Heart right ventricle (tissue), 16 donors: ENCODE data around the gene TNS3. TPM values are rescaled to one million over a fixed set of nuclear protein-coding genes. Genes with fewer than 3 reads are reported as not detected.

Experiments used
- ATAC-seq, 8 donors: fragments of 200-7000 bp; cut with Tn5 transposase; one replicate each; pipeline ENCODE4 v1.9.1; 2020; ENCODE audit warnings: mild to moderate bottlenecking in 8 of 8, moderate library complexity in 8 of 8, moderate number of reproducible peaks in 1 of 8
- DNase-seq, 2 donors: peaks; one replicate each; pipeline ENCODE4 v3.0.0-alpha.2; 2020
- H3K27ac ChIP-seq, 10 donors: fragments of 200-600 bp; sonication (generic) in 2 of 10; one replicate each; pipeline versions ENCODE4 v1.5.0 to v1.8.0; 2020 to 2022; ENCODE audit warnings: mild to moderate bottlenecking in 3 of 10
- H3K27me3 ChIP-seq, 7 donors: fragments of 200-600 bp; one replicate each; pipeline ENCODE4 v1.8.0; 2021 to 2022; ENCODE audit warnings: mild to moderate bottlenecking in 2 of 7
- H3K36me3 ChIP-seq, 9 donors: fragments of 200-600 bp; sonication (generic) in 1 of 9; one replicate each; pipeline versions ENCODE4 v1.5.0 to v1.8.0; 2020 to 2022; ENCODE audit warnings: mild to moderate bottlenecking in 2 of 9
- H3K4me1 ChIP-seq, 9 donors: fragments of 200-600 bp; sonication (generic) in 1 of 9; one replicate each; pipeline versions ENCODE4 v1.5.0 to v1.8.0; 2020 to 2022; ENCODE audit warnings: mild to moderate bottlenecking in 4 of 9
- H3K4me3 ChIP-seq, 10 donors: fragments of 200-600 bp; sonication (generic) in 2 of 10; one replicate each; pipeline versions ENCODE4 v1.5.0 to v1.8.0; 2020 to 2022; ENCODE audit warnings: mild to moderate bottlenecking in 7 of 10, moderate library complexity in 2 of 10
- H3K9me3 ChIP-seq, 11 donors: fragments of 200-600 bp in 10 of 11; sonication (generic) in 2 of 11; one replicate each; pipeline versions ENCODE4 v1.5.0 to v1.8.0; 2013 to 2022; ENCODE audit warnings: mild to moderate bottlenecking in 2 of 11, control low read depth in 1 of 11, moderate library complexity in 1 of 11
- CTCF ChIP-seq, 9 donors: fragments of 200-600 bp; sonication (generic) in 2 of 9; IDR thresholded peaks; one replicate each; pipeline versions ENCODE4 v1.5.0 to v1.8.0; 2021 to 2022; ENCODE audit warnings: antibody characterized with exemption in 9 of 9, mild to moderate bottlenecking in 5 of 9, moderate library complexity in 1 of 9
- WGBS, 2 donors: extraction: QIAGEN DNeasy Blood & Tissue Kit; methylation state at CpG; one replicate each; pipeline ENCODE4 v1.1.7; 2013; ENCODE audit warnings: inconsistent platforms in 1 of 2; 5-methylcytosine and 5-hydroxymethylcytosine counted together
- intact Hi-C, 10 donors: fragments of 100-400 bp; cut with DNase I; formaldehyde crosslinking; loops; one replicate each; pipeline versions ENCODE4 v1.11.1 to v1.14.2; 2022
- polyA plus RNA-seq, 2 donors: library from polyadenylated mRNA; stranded (reverse); fragments of 200-250 nt; gene quantifications; one replicate each; pipeline ENCODE4 v1.2.3, GENCODE V29; 2013
- total RNA-seq, 10 donors: library from RNA; stranded (reverse); fragmentation: NEBNext Ultra II Directional in 3 of 10; extraction: Animal tissue kit (Norgen Biotek cat#: 25700) in 3 of 10; gene quantifications; one replicate each; pipeline versions ENCODE4 v1.2.1 to v1.2.4, GENCODE V29; 2021 to 2023
- donor health status: Arrhythmogenic right ventricular cardiomyopathy.
- donor health status: ischemic (EF 13 %, LVEDD 7.1; RV severe dilation, severe dysfunction).
- donor health status: healthy with polysubstance abuse.
- donor health status: DM: no; HTN: yes; CAD: no.
- donor health status: DM: no; HTN: no; CAD: no.
- donor health status: ischemic (EF 25% LVEDD 6.9; RV normal size, moderate dysfunction).
- donor health status: ischemic (EF 25% LVEDD 5.7; RV mildly dilated, moderate dysfunction).
- donor health status: healthy.
- donor health status: DM: yes; HTN: yes; CAD: no.
- donor health status: Ischemic cardiomyopathy.
- donor health status: ischemic (EF 35%, LVEDD 5.7; RV mildly dilated, moderate dysfunction).
- donor health status: nonischemic (EF 11% LVEDD 7.7; RV severe dilation, severe dysfunction).
- donor health status: DM: yes; HTN: yes; CAD: no.
- donor health status: PGD.
- donor health status: ischemic (EF 29% LVEDD 5.4; RV normal size, mild dysfunction).
- donor health status: nonischemic (EF 23%, LVEDD 6.1; RV moderate dilation, normal function).

TNS3 gene
- total and polyA plus RNA-seq, 12 donors, result 6.7 to 74.2 (median 34.0) TPM

DNA sequence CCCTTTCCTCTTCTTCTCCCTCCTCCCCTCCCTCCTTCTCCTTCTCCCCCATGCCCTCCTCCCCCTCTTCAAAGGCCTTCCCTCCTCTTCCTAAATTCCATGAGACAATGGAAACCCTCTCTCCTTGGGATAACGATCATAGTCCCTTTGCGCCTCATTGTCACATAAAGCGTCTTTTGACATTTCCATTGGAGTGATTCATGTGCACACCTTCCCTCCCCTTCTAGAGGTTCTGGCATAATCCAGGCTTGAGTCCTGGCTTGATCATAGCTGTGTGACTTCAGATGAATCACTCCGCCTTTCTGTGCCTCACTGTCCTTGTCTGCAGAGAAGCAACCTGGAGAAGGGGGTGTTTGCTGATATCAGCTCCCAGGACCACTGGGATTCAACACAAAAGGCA, 204.2 kb downstream of the TNS3 start:
- WGBS, 2 donors, result 89 to 91% methylated on average over 4 of the region's 4 CpGs
- peaks cover 9 to 60% (median 47%) of the 10 kb centered on the region in 9 donors for H3K4me1 ChIP-seq

GRCh38 chr7:47376991-47377616, 204.8 kb downstream of the TNS3 start:
- WGBS, 2 donors, result 81 to 83% methylated on average over 10 of the region's 10 CpGs
- no peak overlapping the region for H3K4me3 ChIP-seq
- no peak for DNase-seq
- peaks cover 9 to 66% (median 54%) of the 10 kb centered on the region in 9 donors for H3K4me1 ChIP-seq
- TF ChIP-seq CTCF (IDR thresholded peaks at IDR 0.05), result no peak
- H3K36me3 ChIP-seq, result peaks cover 0 to 30% (median 0%) of the 10 kb centered on the region in 9 donors
- no peaks in the 10 kb centered on the region for H3K27me3 ChIP-seq
- ATAC-seq, result no peak
- intact Hi-C loops, result no loop called here
- no peaks in the 10 kb centered on the region for H3K9me3 ChIP-seq
- no peak overlapping the region for H3K27ac ChIP-seq

More for the DNA sequence above, 204.2 kb downstream of the TNS3 start:
- no peak overlapping the region for H3K4me3 ChIP-seq
- DNase-seq (no peak), ATAC-seq (no peak)
- H3K27me3 ChIP-seq, result no peaks in the 10 kb centered on the region
- intact Hi-C loops, result no loop called here
- TF ChIP-seq CTCF (IDR thresholded peaks at IDR 0.05), result no peak
- peaks cover 0 to 34% (median 0%) of the 10 kb centered on the region in 9 donors for H3K36me3 ChIP-seq
- H3K9me3 ChIP-seq, result no peaks in the 10 kb centered on the region
- no peak overlapping the region for H3K27ac ChIP-seq

DNA sequence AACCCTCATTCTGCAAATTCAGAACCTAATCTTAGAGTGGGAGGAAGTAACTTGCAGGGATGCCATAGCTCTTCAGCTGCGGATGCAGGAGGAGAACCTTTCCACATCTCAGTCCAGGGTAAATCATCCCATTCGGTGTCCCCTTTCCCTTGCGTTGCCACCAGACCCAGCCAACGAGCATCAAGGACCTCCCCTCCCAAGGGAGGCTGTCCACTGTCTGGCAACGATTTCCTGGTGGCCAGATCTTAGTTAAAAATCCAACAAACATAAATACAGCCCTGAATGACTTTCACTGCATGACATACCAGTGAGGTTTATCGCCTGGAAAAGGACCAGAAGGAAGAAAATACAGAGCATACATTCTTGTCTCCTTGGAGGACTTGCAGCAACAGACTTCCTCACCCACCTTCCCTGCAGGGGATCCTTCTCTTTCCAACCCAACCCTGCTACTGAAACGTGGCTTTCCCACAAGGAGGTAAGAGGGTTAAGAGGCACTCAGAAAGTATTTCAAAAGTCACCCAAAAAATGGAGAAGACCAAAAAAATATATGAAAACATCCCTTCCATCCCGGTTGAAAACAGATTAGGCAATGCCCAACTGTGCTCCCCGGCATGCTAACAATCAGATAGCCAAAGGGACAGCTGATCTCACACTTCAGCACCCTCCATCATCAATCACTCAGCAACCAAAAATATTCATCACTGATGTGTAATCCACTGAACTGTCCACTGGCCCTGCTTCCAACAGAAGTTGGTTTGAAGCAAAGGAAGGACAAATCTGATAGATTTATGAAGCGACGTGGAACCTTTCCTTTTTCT, 206.6 kb downstream of the TNS3 start:
- Histone ChIP-seq H3K27me3 (no peaks in the 10 kb centered on the region), H3K36me3 (peaks cover 0 to 18% (median 0%) of the 10 kb centered on the region in 9 donors), H3K9me3 (no peaks in the 10 kb centered on the region), H3K4me3 (no peak overlapping the region), H3K4me1 (peaks cover 7 to 76% (median 58%) of the 10 kb centered on the region in 9 donors), H3K27ac (peak overlapping the region in 2 of 10 donors; percentile 13 to 28)
- ATAC-seq (no peak), DNase-seq (no peak)
- 40 to 44% methylated on average over 11 of the region's 11 CpGs for WGBS, 2 donors
- intact Hi-C loops, result no loop called here
- TF ChIP-seq CTCF (IDR thresholded peaks at IDR 0.05), result no peak

GRCh38 chr7:47374538-47374937, 207.4 kb downstream of the TNS3 start:
- no peaks in the 10 kb centered on the region for H3K9me3 ChIP-seq
- H3K4me3 ChIP-seq, result no peak overlapping the region
- peak overlapping the region in 4 of 10 donors; percentile 28 to 42 (median 38) for H3K27ac ChIP-seq
- H3K4me1 ChIP-seq, result peaks cover 5 to 72% (median 52%) of the 10 kb centered on the region in 9 donors
- no peak for ATAC-seq
- no peak for DNase-seq
- no peaks in the 10 kb centered on the region for H3K27me3 ChIP-seq
- WGBS, 2 donors, result 95 to 97% methylated on average over 3 of the region's 3 CpGs
- H3K36me3 ChIP-seq, result peaks cover 0 to 23% (median 0%) of the 10 kb centered on the region in 9 donors
- intact Hi-C loops, result loop anchor here in 2 of 10 donors (1.0 to 5.0 kb wide), 2 partner anchors 17 to 47 kb away; no protein-coding TSS in a partner anchor
- TF ChIP-seq CTCF (IDR thresholded peaks at IDR 0.05), result no peak
